CD4-positive, alpha-beta T cell (primary cell): ENCODE data around the gene CLDN3. TPM values are rescaled to one million over a fixed set of nuclear protein-coding genes. Genes with fewer than 3 reads are reported as not detected.

ENCODE experiments used
- ATAC-seq: fragments of 200-7000 bp; cut with Tn5 transposase; one replicate; pipeline ENCODE4 v1.10.0; 2022; ENCODE audit warnings: mild to moderate bottlenecking; ENCODE audit not compliant: poor library complexity
- CTCF ChIA-PET: fragments of 350-600 bp; sonication (Branson Sonifier 250); formaldehyde crosslinking; loops from one replicate; lab custom pipeline; 2021; ENCODE audit warnings: antibody characterized with exemption, inconsistent platforms; lab: Charles Lee
- POLR2A ChIA-PET: fragments of 350-600 bp; sonication (Branson Sonifier 250); formaldehyde crosslinking; loops from one replicate; lab custom pipeline; 2021; ENCODE audit warnings: antibody characterized with exemption, inconsistent platforms; lab: Charles Lee
- DNase-seq, 14 experiments: peaks; one replicate each; pipeline ENCODE4 v3.0.0-alpha.2; 2013 to 2020; ENCODE audit warnings: mixed read lengths in 2 of 14
- H3K27ac ChIP-seq, 2 donors: one replicate each; pipeline versions ENCODE4 v1.5.1 to v1.7.0; 2013; ENCODE audit warnings: low read length in 2 of 2, low read depth in 1 of 2, mild to moderate bottlenecking in 1 of 2
- H3K27me3 ChIP-seq, 2 experiments: 1 replicate in 1 of 2; 2 replicates in 1 of 2; pipeline versions ENCODE4 v1.6.1 to v1.7.0; 2013; ENCODE audit warnings: low read length in 2 of 2, control low read depth in 1 of 2, mild to moderate bottlenecking in 1 of 2, moderate library complexity in 1 of 2; ENCODE audit not compliant: insufficient read depth in 2 of 2, control insufficient read depth in 1 of 2
- H3K36me3 ChIP-seq: one replicate; pipeline ENCODE4 v1.6.1; 2013; ENCODE audit warnings: low read length, control low read depth; ENCODE audit not compliant: insufficient read depth
- H3K4me1 ChIP-seq: one replicate; pipeline ENCODE4 v1.6.1; 2013; ENCODE audit warnings: low read length, control low read depth; ENCODE audit not compliant: insufficient read depth
- H3K4me3 ChIP-seq: one replicate; pipeline ENCODE4 v1.5.1; 2013; ENCODE audit warnings: mild to moderate bottlenecking, low read length, moderate library complexity
- H3K9me3 ChIP-seq, 2 experiments: 1 replicate in 1 of 2; 2 replicates in 1 of 2; pipeline versions ENCODE4 v1.6.1 to v1.7.0; 2013; ENCODE audit warnings: low read length in 2 of 2, mild to moderate bottlenecking in 2 of 2, control low read depth in 1 of 2, moderate library complexity in 1 of 2; ENCODE audit not compliant: control insufficient read depth in 1 of 2, insufficient read depth in 1 of 2
- H3K27ac Mint-ChIP-seq: one replicate; pipeline ENCODE4 v1.8.0; 2020; ENCODE audit warnings: mixed read lengths
- H3K27me3 Mint-ChIP-seq: one replicate; pipeline ENCODE4 v1.8.0; 2021; ENCODE audit warnings: mixed read lengths
- H3K36me3 Mint-ChIP-seq: one replicate; pipeline ENCODE4 v1.8.0; 2021; ENCODE audit warnings: low read depth, mixed read lengths
- H3K4me1 Mint-ChIP-seq: one replicate; pipeline ENCODE4 v1.8.0; 2021; ENCODE audit warnings: low read depth, mixed read lengths
- H3K4me3 Mint-ChIP-seq: one replicate; pipeline ENCODE4 v1.8.0; 2020; ENCODE audit warnings: mild to moderate bottlenecking, mixed read lengths
- H3K9me3 Mint-ChIP-seq: one replicate; pipeline ENCODE4 v1.8.0; 2020; ENCODE audit warnings: mixed read lengths
- intact Hi-C, 2 experiments: fragments of 100-400 bp; cut with DNase I in 1 of 2; cut with micrococcal nuclease in 1 of 2; formaldehyde crosslinking; loops; one replicate each; pipeline versions ENCODE4 v1.15.1 to v1.9.0; 2023 to 2025; cut with DNase I, micrococcal nuclease
- total RNA-seq, 174 experiments: library from RNA in 2 of 174; stranded (reverse) in 2 of 174; gene quantifications; one replicate each; pipeline ENCODE4 v1.2.3 and lab custom pipeline; 2021 to 2026
- TF ChIP-seq, protein P1 (sequence below): fragments of 200-600 bp; IDR thresholded peaks from one replicate; pipeline ENCODE4 v1.8.0; 2022; ENCODE audit warnings: antibody characterized with exemption, mild to moderate bottlenecking

The CLDN3 gene
- total RNA-seq, 2 experiments from 2014 or later: not detected

DNA sequence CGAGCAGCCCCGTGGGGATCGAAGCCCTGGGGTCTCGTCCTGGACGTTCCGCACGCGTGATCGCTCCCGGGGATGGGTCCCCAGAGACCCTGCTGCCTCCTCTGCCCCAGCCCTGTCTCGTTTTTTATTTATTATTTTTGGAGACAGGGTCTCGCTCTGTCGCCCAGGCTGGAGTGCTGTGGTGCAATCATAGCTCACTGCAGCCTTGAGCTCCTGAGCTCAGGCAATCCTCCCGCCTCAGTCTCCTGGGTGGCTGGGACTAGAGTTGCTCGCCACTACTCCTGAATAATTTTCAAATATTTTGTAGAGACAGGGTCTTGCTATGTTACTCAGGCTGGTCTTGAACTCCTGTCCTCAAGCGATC, 50.3 kb downstream of the CLDN3 start:
- Mint-ChIP-seq H3K36me3 (no peaks in the 10 kb centered on the region), H3K27ac (peak overlapping the region; percentile 49), H3K9me3 (no peaks in the 10 kb centered on the region), H3K4me3 (peak overlapping the region; percentile 86), H3K4me1 (peaks cover 16% of the 10 kb centered on the region), H3K27me3 (peaks cover 6% of the 10 kb centered on the region)
- H3K9me3 ChIP-seq: no peaks in the 10 kb centered on the region
- no peak for DNase-seq
- CTCF ChIA-PET: interaction anchor here (2.3 kb wide), 1 partner anchor 15 kb away, joined by 13 read pairs; no protein-coding TSS in a partner anchor
- TF ChIP-seq, protein P1, sequence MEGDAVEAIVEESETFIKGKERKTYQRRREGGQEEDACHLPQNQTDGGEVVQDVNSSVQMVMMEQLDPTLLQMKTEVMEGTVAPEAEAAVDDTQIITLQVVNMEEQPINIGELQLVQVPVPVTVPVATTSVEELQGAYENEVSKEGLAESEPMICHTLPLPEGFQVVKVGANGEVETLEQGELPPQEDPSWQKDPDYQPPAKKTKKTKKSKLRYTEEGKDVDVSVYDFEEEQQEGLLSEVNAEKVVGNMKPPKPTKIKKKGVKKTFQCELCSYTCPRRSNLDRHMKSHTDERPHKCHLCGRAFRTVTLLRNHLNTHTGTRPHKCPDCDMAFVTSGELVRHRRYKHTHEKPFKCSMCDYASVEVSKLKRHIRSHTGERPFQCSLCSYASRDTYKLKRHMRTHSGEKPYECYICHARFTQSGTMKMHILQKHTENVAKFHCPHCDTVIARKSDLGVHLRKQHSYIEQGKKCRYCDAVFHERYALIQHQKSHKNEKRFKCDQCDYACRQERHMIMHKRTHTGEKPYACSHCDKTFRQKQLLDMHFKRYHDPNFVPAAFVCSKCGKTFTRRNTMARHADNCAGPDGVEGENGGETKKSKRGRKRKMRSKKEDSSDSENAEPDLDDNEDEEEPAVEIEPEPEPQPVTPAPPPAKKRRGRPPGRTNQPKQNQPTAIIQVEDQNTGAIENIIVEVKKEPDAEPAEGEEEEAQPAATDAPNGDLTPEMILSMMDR: no peak
- H3K27ac ChIP-seq: no peak overlapping the region
- H3K4me1 ChIP-seq: peaks cover 44% of the 10 kb centered on the region
- POLR2A ChIA-PET: interaction anchor here (1.0 to 1.3 kb wide), 2 partner anchors 19 to 163 kb away, joined by 6 to 14 read pairs; partner anchors contain the start of gene ABHD11
- no peak for ATAC-seq
- intact Hi-C loops: loop anchor here (1.0 to 5.0 kb wide), 6 partner anchors 19 to 892 kb away; partner anchors contain the start of genes ABHD11 (in 2 of the 2), BUD23 (in 2 of the 2), DNAJC30 (in 2 of the 2) and TYW1B (in 1 of the 2)
- H3K36me3 ChIP-seq: no peaks in the 10 kb centered on the region
- no peaks in the 10 kb centered on the region for H3K27me3 ChIP-seq
- H3K4me3 ChIP-seq: peak overlapping the region; percentile 35

Other genes starting within 250 kb of the CLDN3 start
- 10 to 100 TPM; 32.8 to 35.5 TPM for gene BAZ1B, start 248.0 kb downstream of the CLDN3 start, total RNA-seq
- 100 to 1,000 TPM; 102 TPM for gene BCL7B, start 212.6 kb downstream of the CLDN3 start, total RNA-seq
- 10 to 100 TPM; 25.2 to 27.2 TPM for gene TBL2, start 191.7 kb downstream of the CLDN3 start, total RNA-seq
- gene MLXIPL, start 145.7 kb downstream of the CLDN3 start, total RNA-seq: not detected
- gene VPS37D, start 102.4 kb downstream of the CLDN3 start, total RNA-seq: under 1 TPM; 0.81 to 0.96 TPM
- gene DNAJC30, start 86.8 kb downstream of the CLDN3 start, total RNA-seq: 10 to 100 TPM; 14.0 to 14.4 TPM
- gene BUD23, start 86.7 kb downstream of the CLDN3 start, total RNA-seq: 100 to 1,000 TPM in 1 of 2 experiments, 10 to 100 TPM in 1; 96.1 to 103 TPM
- 10 to 100 TPM; 15.5 to 20.7 TPM for gene STX1A, start 50.6 kb downstream of the CLDN3 start, total RNA-seq
- gene ABHD11, start 31.5 kb downstream of the CLDN3 start, total RNA-seq: 10 to 100 TPM in 1 of 2 experiments, 1 to 10 TPM in 1; 8.5 to 11.5 TPM
- gene CLDN4, start 60.7 kb upstream of the CLDN3 start, total RNA-seq: under 1 TPM; 0.05 to 0.14 TPM
- gene METTL27, start 72.2 kb upstream of the CLDN3 start, total RNA-seq: 1 to 10 TPM; 1.6 to 2.1 TPM
- gene TMEM270, start 90.9 kb upstream of the CLDN3 start, total RNA-seq: not detected